Activated effector memory CD4-positive, alpha-beta T cell treated with anti-CD3 and anti-CD28 coated beads, Interleukin-2, amount 50 U/mL, for 16 hours (primary cell): ENCODE measurements around the gene CDHR3.
"Not testable (repeated sequence)": the region's sequence is repeated elsewhere in the genome, so short reads cannot be mapped to it uniquely, and the experiment has no call there.

ENCODE experiments used
- DNase-seq: peaks from one replicate; pipeline ENCODE4 v3.0.0-alpha.2; 2020

CDHR3 gene, protein sequence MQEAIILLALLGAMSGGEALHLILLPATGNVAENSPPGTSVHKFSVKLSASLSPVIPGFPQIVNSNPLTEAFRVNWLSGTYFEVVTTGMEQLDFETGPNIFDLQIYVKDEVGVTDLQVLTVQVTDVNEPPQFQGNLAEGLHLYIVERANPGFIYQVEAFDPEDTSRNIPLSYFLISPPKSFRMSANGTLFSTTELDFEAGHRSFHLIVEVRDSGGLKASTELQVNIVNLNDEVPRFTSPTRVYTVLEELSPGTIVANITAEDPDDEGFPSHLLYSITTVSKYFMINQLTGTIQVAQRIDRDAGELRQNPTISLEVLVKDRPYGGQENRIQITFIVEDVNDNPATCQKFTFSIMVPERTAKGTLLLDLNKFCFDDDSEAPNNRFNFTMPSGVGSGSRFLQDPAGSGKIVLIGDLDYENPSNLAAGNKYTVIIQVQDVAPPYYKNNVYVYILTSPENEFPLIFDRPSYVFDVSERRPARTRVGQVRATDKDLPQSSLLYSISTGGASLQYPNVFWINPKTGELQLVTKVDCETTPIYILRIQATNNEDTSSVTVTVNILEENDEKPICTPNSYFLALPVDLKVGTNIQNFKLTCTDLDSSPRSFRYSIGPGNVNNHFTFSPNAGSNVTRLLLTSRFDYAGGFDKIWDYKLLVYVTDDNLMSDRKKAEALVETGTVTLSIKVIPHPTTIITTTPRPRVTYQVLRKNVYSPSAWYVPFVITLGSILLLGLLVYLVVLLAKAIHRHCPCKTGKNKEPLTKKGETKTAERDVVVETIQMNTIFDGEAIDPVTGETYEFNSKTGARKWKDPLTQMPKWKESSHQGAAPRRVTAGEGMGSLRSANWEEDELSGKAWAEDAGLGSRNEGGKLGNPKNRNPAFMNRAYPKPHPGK

DNA sequence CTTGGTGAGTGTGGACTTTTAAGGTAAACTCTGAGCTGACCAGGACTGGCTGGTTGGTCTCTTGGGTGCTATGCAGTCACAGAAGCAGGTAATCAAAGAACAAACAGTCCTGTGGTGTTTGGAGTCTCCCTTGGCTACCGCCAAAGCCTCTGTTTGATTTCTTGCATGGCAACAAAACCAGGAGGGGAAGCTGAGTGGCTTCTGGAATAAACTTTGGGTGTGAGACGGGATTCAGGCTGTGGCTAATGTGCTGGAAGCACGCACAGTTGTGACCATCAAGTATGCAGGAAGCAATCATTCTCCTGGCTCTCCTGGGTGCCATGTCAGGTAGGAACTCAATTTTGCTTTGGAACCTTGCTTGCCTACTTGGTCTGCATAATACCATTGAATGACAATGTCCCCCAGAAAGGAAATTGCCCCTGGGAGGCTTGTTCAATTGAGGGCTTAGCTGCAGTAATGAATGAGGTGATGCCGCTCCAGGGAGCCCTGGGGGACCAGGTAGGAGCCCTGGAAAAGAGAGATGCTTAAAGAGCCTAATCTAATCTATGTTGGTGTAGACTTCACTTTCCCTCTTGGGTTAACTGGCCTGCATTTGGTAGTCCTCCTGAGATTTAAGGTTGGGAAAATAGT, at the start of gene CDHR3:
Gene CDHR3 (plus strand): TSS at position 227 of the 630 bp plus-strand sequence. CDS start 55 bp downstream, at position 282.
- no peak for DNase-seq

DNA sequence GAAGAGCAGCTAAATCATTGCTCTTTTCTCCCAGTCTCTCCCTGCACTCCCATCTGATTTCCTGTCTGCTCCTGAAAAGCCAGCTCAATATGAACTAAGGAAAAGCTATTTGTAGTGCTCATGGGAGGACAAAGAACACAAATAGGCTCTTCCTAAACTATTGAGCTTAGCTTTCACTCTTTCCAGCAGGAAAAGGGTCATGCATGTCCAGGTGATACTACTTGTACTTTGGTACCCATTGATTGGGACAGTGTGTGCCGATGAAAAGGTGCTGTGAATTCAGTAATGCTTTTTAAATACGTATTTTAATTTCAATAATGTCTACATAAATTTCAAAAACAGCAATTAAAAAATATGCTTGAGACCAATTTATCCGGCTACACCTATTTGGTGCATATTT, 49.1 kb upstream of the CDHR3 start:
- DNase-seq: no peak

DNA sequence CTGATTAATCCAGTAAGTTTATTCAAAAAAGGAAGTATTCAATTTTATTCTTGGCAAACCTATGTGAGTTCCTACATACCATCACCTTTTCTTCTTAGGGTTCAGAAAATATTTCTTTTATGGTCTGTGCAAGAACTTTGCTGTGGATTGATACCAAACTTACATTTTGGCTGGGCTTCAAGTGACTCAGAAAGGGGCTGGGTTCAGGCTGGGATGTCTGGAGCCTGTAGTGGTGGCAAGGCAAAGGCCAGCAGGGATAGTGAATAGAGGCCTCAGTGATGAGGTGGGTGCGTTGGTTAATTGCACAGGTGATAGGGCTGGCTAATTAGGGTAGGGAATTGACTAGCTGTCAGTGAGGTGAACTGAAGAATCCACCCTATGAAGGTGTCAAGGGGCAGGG, 46.5 kb upstream of the CDHR3 start:
- DNase-seq: no peak

DNA sequence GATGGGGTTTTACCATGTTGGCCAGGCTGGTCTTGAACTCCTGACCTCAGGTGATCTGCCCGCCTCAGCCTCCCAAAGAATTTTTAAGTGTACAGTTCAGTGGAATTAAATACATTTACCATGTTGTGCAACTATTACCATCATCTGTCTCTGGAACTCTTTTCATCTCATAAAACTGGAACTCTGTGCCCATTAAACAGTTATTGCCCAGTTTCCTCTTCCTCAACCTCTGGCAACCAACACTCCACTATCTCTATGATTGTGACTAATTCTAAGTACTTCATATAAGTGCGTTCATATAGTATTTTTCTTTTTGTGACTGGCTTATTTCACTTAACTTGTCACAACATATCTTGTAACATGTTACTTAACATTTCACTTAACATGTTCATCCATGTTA, 45.4 kb upstream of the CDHR3 start:
- no peak for DNase-seq

DNA sequence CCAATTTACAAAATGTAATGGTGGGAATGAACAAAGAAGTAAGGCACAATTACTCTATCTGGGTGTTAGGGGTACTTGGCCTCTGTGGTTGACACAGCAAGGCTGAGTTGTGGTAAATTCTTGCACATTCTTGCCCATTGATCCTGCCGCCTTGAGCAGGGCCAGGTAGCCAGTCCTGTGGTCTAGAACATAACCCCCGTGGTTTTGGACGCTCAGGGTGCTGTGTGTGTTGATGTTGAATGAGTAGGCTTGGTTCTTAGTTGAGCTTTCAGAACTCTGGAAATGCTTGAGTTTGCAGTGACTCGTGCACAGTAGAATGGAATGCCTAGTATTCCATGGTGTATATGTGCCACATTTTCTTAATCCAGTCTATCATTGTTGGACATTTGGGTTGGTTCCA, 42.3 kb upstream of the CDHR3 start:
- no peak for DNase-seq

DNA sequence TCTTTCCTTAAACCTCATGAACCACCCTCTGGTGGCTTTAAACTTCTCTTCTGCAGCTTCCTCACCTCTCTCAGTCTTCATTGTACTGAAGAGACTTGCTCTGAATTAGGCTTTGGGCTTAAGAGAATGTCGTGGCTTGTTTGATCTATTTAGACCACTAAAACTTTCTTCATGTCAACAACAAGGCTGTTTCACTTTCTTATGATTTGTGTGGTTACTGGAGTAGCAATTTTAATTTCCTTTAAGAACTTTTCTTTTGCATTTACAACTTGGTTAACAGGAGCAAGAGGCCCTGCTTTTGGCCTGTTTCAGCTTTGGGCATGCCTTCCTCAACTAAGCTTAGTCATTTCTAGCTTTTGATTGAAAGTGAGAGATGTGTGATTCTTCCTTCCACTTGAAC, 38.1 kb upstream of the CDHR3 start:
- no peak for DNase-seq

DNA sequence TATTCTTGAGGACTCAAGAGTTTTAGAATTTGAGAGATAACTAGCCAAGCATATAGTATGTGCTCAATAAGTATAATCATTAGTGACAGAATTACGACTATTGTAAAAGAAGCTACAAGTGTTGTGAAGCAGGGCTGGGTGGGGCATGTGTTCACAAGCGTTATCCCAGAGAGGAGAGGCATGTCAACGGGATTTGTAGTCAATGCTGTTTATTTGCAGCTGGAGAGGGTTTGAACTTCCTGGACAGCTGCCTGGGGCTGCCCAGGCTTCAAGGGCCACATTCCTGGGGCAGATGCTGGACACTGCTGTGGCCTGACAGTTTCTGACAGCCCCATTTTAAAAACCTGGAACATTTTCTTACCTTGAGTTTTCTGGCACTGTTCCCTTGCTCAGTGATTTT, 36.9 kb upstream of the CDHR3 start:
- no peak for DNase-seq

DNA sequence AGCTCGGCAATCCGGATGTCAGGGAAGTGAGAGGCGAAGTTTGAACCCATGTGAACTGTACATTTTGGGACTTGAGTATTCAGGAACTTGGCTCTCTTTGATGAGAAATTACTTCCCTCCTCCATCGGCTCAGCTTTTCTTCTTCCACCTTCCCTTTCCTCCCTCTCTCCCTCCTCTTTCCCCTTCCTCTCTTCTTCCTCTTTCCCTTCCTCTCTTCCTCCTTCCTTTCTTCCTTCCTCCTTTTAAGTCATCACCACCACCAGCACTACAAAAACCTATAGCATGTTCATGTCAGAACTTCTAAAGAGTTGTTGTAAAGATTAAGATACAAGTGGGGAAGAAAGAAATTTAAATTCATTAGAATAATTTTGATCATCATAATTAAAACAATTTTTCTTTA, 31.9 kb upstream of the CDHR3 start:
- no peak for DNase-seq

DNA sequence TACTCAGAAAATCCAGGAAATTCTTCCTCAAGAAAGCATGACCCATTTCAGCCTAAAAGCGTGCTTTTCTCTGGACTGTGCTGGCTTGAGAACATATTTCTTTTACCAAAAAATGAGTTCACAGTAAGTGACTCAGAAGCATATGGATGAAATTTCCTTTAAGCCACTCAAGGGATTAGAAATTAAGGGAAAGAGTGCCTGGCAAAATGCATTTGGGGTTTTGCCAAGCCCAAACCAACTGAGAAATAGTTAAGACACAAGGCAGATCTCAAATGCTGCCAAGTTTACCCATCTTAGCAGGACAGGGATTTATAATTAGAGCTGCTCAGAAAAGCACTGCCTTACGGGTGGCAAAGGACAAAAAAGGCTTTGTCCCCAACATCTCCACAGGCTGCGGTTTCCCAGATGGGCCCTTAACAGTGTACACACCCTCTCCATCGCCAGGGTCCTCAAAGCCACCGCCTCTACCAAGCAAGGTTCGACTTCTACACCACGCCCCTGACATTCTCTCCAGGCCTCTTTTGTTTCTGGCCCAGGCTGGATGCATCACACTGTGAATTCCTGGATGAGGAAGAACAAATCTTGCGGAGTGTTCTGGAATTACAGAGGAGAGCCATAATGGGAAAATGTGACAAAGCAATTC, 30.1 kb upstream of the CDHR3 start:
- DNase-seq: no peak

DNA sequence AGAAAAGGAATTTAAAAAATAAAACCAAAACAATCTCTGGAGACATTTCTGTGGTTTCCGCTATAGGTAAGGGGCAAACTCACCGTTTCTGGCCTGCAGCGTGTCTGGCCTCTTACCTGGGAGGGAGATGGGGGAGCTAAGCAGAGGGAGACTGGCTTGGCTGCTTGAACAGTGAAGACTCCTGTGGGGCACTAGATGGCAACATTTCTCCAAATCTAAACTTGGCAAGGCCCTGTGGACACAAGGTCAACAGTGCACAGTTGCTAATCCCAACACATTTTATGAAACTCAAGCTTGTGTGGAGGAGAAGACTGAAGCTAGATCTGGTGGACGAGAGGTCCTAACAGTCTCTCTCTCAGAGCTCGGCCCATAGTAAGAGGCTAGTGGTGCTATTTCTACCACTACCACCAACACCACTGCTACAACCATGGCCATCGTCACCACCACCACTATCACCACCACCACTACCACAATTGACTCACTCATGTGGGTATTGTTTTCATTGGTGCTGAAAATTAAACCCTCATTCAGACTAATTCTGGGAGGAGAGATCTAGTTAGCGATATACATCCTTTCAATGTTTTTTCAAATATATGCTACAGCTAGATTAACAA, 28.4 kb upstream of the CDHR3 start:
- no peak for DNase-seq

DNA sequence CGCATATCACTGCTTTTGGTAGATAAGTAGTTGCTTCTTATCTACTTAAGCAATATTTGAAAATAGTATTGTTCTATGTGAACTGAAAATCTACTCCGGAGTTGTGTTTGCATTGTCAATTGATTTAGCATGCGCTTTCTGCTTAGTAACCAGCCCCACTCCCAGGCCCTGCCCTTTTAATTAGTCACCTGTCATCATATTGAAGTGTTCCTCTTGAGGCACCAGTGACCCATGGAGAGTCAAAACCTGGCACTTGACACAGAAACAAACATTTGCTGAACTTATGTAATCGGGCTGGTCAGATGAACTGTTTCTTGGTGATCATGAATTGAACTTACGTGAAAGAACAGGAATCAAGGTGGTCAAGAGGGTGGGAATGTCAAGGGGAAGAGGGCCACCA, 27.8 kb upstream of the CDHR3 start:
- no peak for DNase-seq

DNA sequence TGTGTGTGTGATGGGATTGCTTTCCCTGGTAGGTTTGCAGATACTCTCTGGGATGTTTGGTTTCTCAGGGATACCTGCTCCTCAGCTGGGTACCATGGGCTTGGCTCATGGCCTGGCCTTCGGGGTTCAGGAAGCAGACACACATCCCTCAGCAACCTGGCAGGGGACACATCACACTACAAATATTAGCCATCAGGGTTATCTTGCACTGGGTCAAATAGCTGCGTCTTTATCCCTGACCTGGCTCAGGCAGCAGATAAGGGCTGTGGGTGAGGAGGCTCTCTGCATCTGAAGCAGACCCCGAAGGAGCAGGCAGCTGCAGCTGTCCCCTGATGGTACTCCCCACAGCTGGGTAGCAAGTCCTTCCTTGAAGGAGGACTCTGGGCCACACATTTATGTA, 25.7 kb upstream of the CDHR3 start:
- DNase-seq: no peak

DNA sequence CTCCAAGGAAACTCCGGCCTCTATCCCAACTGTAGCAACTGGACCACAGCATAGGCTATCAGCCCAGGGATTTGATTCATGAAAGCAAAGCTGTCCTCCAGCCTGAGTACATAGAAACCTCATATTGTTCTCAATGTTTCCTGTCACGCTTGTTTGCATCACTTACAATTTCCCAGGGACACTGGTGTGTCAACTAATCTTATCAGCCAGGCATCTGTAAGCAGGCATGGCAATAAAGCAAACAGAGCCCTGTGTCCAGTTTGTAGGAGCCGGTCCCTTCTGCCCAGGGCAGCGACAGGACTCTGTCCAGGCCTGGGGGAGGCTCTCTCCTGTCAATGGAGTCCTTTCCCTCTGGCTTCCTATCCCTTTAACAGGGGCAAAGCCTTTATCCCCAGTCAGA, 23.0 kb upstream of the CDHR3 start:
- DNase-seq: no peak

DNA sequence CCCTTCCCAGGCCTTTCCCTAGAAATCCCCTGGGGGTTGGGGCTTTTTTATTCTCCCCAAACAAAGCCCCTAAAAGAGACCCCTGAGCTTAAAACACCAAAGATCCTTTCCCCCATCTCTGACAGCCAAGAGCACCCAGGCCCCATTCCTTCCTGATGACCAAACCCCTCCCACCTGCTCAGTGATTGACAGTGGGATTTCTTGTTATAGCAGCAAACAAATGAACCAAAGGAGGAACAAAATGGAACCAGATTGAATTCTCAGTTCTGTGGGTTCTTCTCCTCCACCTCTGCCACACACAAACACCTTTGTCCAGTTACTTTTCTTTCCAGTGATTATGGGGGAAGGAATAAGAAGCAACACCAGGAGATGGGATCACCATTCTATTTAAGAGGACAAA, 21.5 kb upstream of the CDHR3 start:
- DNase-seq: no peak

DNA sequence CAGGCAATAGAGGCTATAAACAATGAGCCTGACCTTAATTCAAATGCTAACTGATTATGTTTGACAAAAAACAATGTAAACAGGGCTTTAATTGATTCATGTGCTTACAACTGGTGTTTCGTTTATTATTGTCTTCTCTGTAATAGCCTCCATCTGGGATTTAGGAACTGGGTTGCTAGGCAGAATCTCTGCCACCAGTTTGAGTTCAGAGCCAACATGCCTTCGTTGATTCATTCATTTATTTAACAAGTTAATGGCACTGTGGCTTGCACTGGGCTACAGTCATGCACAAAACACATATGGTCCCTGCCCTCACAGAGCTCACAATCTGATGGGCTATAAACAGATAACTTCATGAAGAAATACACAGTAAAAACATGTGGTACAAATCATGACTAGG, 19.6 kb upstream of the CDHR3 start:
- no peak for DNase-seq

DNA sequence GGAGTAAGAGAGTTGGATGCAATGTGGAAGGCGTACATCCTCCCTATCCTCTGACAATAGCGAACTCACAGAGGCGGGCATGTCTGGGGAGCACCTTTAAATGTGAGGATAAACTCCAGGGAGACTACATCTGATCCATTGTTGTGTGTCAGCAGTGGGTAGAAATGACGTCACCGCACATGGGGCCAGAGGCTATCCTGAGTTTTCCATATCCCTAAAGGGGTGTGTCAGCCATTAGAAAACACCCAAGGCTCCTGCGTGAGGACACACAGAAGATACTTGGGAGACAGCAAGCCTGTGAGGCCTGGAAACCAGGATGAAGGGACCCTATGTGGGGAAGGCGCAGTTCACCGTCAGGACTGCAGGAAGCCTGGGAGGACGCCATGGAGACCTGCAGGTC, 17.2 kb upstream of the CDHR3 start:
- DNase-seq: no peak

DNA sequence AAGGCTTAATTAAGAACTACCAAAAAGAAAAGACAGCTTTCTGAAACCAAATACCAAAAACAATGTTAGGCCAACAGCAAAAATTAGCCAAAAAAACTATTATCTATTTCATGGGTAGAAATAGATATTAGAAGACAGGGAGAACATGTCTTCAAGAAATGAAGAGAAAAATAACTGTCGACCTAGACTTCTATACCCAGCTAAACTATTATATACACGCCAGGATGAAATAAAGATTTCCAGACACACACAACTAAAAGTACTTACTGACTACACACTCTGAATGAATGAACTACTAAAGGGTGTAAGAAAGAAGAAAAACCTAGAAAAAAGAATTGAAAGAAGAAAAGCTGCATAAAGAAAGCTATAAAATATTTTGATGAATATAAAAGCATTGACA, 11.5 kb upstream of the CDHR3 start:
- no peak for DNase-seq

DNA sequence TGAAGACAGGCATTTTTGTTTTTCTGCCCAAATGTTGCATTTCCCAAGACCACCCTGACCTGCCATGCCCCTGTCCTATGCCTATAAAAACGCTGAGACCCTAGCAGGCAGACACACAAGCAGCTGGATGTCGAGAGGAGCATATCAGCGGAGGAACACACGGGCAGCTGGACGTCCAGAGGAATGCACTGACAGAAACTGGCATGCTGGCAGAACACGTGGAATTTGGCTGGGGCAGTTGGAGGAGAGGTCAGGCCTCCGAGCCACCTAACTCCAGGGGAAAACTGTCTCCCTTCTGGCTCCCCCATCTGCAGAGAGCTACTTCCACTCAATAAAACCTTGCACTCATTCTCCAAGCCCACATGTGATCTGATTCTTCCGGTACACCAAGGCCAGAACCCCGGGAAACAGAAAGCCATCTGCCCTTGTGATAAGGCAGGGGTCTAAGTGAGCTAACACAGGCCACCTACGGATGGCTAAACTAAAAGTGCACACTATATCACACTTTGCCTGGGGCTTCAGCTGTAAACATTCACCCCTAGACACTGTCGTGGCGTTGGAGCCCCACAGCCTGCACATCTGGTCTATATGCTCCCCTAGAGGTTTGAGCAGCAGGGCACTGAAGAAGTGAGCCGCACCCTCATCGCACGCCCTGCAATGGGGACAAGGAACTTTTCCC, 10.0 kb upstream of the CDHR3 start:
- no peak for DNase-seq

DNA sequence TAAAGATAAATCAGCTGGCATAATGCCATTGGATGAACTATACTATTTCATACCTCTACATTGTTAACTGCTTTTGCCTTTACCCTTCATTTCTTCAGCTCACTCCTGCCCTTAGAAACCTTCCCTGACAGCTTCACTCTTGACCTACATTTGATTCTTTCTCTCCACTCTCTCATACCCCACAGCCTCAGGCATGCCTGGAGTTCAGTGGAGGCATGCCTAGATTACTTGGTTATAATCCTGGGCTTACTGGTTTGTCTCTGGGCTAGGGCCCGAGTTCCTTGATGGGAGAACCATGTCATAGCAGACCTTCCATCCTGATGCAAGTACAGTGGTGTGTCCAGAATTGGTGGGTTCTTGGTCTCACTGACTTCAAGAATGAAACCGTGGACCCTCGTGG, 8.4 kb upstream of the CDHR3 start:
- DNase-seq: no peak

DNA sequence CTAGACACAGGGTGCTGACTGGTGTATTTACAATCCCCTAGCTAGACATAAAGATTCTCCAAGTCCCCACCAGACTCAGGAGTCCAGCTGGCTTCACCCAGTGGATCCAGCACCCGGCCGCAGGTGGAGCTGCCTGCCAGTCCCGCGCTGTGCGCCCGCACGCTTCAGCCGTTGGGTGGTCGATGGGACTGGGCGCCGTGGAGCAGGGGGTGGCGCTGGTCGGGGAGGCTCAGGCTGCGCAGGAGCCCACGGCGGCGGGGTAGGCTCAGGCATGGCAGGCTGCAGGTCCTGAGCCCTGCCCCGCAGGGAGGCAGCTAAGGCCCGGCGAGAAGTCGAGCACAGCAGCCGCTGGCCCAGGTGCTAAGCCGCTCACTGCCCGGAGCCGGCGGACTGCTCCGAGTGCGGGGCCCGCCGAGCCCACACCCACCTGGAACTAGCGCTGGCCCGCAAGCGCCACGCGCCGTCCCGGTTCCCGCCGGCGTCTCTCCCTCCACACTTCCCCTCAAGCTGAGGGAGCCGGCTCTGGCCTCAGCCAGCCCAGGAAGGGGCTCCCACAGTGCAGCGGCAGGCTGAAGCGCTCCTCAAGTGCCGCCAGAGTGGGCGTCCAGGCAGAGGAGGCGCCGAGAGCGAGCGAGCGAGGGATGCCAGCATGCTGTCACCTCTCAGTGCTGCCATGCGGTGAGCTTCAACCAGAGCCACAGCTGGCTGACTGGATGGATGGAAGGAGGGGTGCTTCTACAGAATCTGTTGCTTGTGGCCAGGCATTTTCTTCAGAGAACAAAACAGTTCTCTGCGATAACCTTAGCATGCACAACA, 7.2 kb upstream of the CDHR3 start:
- DNase-seq: not testable (repeated sequence)

DNA sequence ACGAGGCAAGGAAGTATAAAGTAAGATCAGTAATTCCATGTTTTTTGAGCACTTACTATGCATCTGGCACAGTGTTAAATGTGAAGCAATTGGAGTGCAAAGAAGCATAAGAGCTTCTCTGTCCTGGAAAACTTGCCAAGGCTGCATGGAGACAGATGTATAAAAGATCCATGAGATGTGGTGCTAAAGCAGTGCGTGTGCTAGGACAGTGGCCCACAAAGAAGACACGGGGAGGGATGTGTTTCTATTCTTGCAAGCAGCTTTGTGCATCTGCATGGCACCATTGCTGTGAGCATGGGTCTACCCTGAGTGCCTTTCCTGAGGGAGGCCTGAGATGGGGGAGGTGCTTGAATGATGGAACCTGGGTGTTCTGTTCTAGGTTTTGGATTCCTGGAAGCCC, 5.1 kb upstream of the CDHR3 start:
- no peak for DNase-seq
